ENCODE data around the gene SLC37A3. TPM values are rescaled to one million over a fixed set of nuclear protein-coding genes. Genes with fewer than 3 reads are reported as not detected.

Gene SLC37A3
- total RNA-seq, 1 experiment from 2014 or later = 46.4 TPM

- ChIA-PET CTCF (interaction anchor here (0.6 kb wide), 1 partner anchor 48 kb away, joined by 10 read pairs; the partner anchor contains the start of gene SLC37A3), POLR2A (no interaction called here)
- Histone ChIP-seq H3K27me3 (replicated peaks; ENCODE audit: control insufficient read depth, insufficient read depth, low read length) (no peaks in the 10 kb centered on the region; the same call in 1 of the 2 replicates), H3K36me3 (ENCODE audit: control insufficient read depth, insufficient read depth, low read length) (no peaks in the 10 kb centered on the region), H3K4me1 (no peaks in the 10 kb centered on the region), H3K4me3 (ENCODE audit: low read depth, low read length) (no peak overlapping the region), H3K9me3 (no peaks in the 10 kb centered on the region)
- Mint-ChIP-seq H3K27me3 (ENCODE audit: insufficient read depth, unreplicated experiment) (no peaks in the 10 kb centered on the region), H3K27ac (ENCODE audit: unreplicated experiment) (no peak overlapping the region), H3K4me3 (ENCODE audit: unreplicated experiment) (no peak overlapping the region), H3K4me1 (ENCODE audit: low read depth, unreplicated experiment) (no peaks in the 10 kb centered on the region), H3K36me3 (ENCODE audit: insufficient read depth, unreplicated experiment) (peaks cover 12% of the 10 kb centered on the region), H3K9me3 (ENCODE audit: unreplicated experiment) (no peaks in the 10 kb centered on the region)
- no peak for DNase-seq
- no TSS peak for BruUV-seq (replicated peaks)
- no peak for TF ChIP-seq CTCF (IDR thresholded peaks at IDR 0.05; ENCODE audit: insufficient read depth in 1 of 2, low read depth in 1 of 2, low read length in 1 of 2, severe bottlenecking in 1 of 2, unreplicated experiment in 1 of 2)
- intact Hi-C loops (cut with micrococcal nuclease; ENCODE audit: unreplicated experiment) = no loop called here
Measured at GRCh38 chr7:140350056-140350455, 48.3 kb downstream of the SLC37A3 start.

GRCh38 chr7:140349144-140349771 lies 49.1 kb downstream of the SLC37A3 start:
- Mint-ChIP-seq H3K9me3 (ENCODE audit: unreplicated experiment) (no peaks in the 10 kb centered on the region), H3K27ac (ENCODE audit: unreplicated experiment) (no peak overlapping the region), H3K4me3 (ENCODE audit: unreplicated experiment) (no peak overlapping the region), H3K36me3 (ENCODE audit: insufficient read depth, unreplicated experiment) (peaks cover 12% of the 10 kb centered on the region), H3K27me3 (ENCODE audit: insufficient read depth, unreplicated experiment) (no peaks in the 10 kb centered on the region), H3K4me1 (ENCODE audit: low read depth, unreplicated experiment) (no peaks in the 10 kb centered on the region)
- TF ChIP-seq CTCF (IDR thresholded peaks at IDR 0.05; ENCODE audit: insufficient read depth in 1 of 2, low read depth in 1 of 2, low read length in 1 of 2, severe bottlenecking in 1 of 2, unreplicated experiment in 1 of 2) = no peak
- H3K27me3 ChIP-seq (replicated peaks; ENCODE audit: control insufficient read depth, insufficient read depth, low read length) = no peaks in the 10 kb centered on the region; the same call in 1 of the 2 replicates
- no peaks in the 10 kb centered on the region for H3K36me3 ChIP-seq (ENCODE audit: control insufficient read depth, insufficient read depth, low read length)
- ChIA-PET CTCF (interaction anchor here (0.6 kb wide), 2 partner anchors 8 to 49 kb away, joined by 5 to 10 read pairs; partner anchors contain the start of gene SLC37A3), POLR2A (no interaction called here)
- H3K4me1 ChIP-seq = no peaks in the 10 kb centered on the region
- no peak for DNase-seq
- no peak overlapping the region for H3K4me3 ChIP-seq (ENCODE audit: low read depth, low read length)
- BruUV-seq (replicated peaks) = no TSS peak
- intact Hi-C loops (cut with micrococcal nuclease; ENCODE audit: unreplicated experiment) = no loop called here
- H3K9me3 ChIP-seq = no peaks in the 10 kb centered on the region

GRCh38 chr7:140348161-140348849 lies 50.0 kb downstream of the SLC37A3 start:
- H3K4me1 Mint-ChIP-seq (ENCODE audit: low read depth, unreplicated experiment) = no peaks in the 10 kb centered on the region
- POLR2A ChIA-PET = no interaction called here

More at GRCh38 chr7:140348161-140348849, 50.0 kb downstream of the SLC37A3 start:
- Mint-ChIP-seq H3K9me3 (ENCODE audit: unreplicated experiment) (no peaks in the 10 kb centered on the region), H3K36me3 (ENCODE audit: insufficient read depth, unreplicated experiment) (peaks cover 7% of the 10 kb centered on the region), H3K4me3 (ENCODE audit: unreplicated experiment) (no peak overlapping the region), H3K27me3 (ENCODE audit: insufficient read depth, unreplicated experiment) (no peaks in the 10 kb centered on the region), H3K27ac (ENCODE audit: unreplicated experiment) (no peak overlapping the region)
- Histone ChIP-seq H3K4me1 (no peaks in the 10 kb centered on the region), H3K4me3 (ENCODE audit: low read depth, low read length) (no peak overlapping the region), H3K36me3 (ENCODE audit: control insufficient read depth, insufficient read depth, low read length) (no peaks in the 10 kb centered on the region), H3K27me3 (replicated peaks; ENCODE audit: control insufficient read depth, insufficient read depth, low read length) (no peaks in the 10 kb centered on the region; the same call in 1 of the 2 replicates), H3K9me3 (no peaks in the 10 kb centered on the region)
- DNase-seq = no peak
- intact Hi-C loops (cut with micrococcal nuclease; ENCODE audit: unreplicated experiment) = no loop called here
- CTCF ChIA-PET = no interaction called here
- BruUV-seq (replicated peaks) = no TSS peak
- no peak for TF ChIP-seq CTCF (IDR thresholded peaks at IDR 0.05; ENCODE audit: insufficient read depth in 1 of 2, low read depth in 1 of 2, low read length in 1 of 2, severe bottlenecking in 1 of 2, unreplicated experiment in 1 of 2)

All from Caco-2 (cell line).